Fibroblast of lung (primary cell): Measurements from ENCODE around the gene TNRC6A.

Source experiments
- CTCF ChIP-seq, 2 donors: IDR thresholded peaks in 1 of 2; conservative IDR thresholded peaks in 1 of 2; 1 replicate in 1 of 2; 2 replicates in 1 of 2; pipeline ENCODE4 v1.5.1; 2011 to 2012; ENCODE audit warnings: low read length in 2 of 2, control low read depth in 1 of 2, inconsistent platforms in 1 of 2, low read depth in 1 of 2, mild to moderate bottlenecking in 1 of 2
- EZH2 ChIP-seq: IDR thresholded peaks from 2 replicates; pipeline ENCODE4 v1.5.1; 2012; ENCODE audit warnings: low read length, control low read depth, mild to moderate bottlenecking; ENCODE audit errors: missing control alignments

GRCh38 chr16:24861461-24861860, 132.0 kb downstream of the TNRC6A start:
- TF ChIP-seq CTCF (conservative IDR thresholded peaks at IDR 0.05 in 1 of 2, IDR thresholded peaks at IDR 0.05 in 1 of 2; ENCODE audit: low read depth in 1 of 2, low read length in 2 of 2) (no peak), EZH2 (no peak)
